NCI-H2029 treated with DMSO at 0.1 percent for 48 hours (cell line): ENCODE results near the gene CFAP53.

ENCODE experiments used
- DNase-seq: peaks from one replicate; lab custom pipeline; 2025; lab: John Stamatoyannopoulos, UW

Gene CFAP53

GRCh38 chr18:50287441-50288347 is 21.4 kb upstream of the CFAP53 start, which contains the start of gene CXXC1:
CXXC1 (minus strand) TSS chr18:50287692; CDS start chr18:50287589, 103 bp downstream.
- peak; percentile 94 for DNase-seq

GRCh38 chr18:50287028-50287440 is 20.7 kb upstream of the CFAP53 start:
- DNase-seq = no peak

DNA sequence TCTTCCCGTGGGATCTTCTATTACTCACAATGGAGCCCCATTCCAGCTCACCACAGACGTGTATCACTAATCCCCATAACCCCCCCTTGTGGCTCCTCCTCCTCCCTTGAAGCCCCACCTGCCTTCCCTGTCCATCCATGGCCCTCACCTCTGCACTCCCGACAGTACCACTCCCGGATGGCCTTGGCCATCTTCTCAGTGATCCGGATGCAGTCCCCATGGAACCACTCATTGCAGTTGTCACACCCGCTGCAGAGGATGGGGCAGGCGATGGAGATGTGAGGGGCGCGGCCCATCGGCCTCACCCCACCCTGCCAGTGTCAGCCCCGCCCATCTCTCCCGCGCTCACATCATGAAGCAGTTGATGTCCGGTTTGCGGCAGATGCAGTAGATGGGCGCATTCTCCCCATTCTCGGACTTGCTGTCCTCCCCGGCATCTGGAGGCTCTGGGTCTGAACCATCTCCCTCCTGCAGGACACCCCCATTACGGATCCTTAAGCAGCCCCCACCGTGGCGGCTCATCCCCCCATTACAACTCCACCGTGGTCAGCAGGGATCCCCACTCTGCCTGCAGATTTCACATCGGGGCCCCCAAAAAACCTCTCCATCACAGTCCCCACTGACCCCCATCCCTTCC is 20.2 kb upstream of the CFAP53 start:
- DNase-seq = no peak

DNA sequence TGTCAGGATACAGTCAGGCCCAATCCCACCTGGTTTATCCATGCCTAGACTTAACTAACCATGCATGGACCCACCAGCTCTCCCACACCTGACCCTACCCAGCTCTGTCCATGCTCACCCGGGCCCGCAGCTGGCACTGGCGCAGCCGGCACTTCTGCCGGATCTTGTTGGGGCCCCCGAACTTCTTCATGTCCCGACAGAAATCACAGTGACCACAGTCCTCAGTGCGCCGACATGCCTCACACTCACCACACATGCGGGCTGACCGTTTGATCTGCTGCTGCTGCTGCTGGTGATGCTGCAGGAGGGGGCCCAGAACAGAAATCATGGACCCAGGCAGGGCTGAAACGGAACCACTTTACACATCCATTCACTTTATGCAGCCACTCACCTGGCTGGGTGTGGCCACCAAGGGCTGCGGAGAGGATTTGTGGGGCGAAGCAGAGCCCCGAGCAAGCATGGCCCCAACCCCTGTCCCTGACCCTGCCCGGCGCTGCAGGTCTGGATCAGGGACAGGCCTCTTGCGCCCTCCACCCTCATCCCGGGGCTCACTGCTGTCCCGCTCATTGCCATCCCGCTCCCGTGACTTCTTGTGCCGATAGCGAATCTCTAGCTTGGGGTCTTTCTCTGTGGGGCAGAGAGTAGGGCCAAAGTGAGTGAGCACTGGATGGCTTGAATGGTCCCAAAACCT is 19.5 kb upstream of the CFAP53 start:
- no peak for DNase-seq

DNA sequence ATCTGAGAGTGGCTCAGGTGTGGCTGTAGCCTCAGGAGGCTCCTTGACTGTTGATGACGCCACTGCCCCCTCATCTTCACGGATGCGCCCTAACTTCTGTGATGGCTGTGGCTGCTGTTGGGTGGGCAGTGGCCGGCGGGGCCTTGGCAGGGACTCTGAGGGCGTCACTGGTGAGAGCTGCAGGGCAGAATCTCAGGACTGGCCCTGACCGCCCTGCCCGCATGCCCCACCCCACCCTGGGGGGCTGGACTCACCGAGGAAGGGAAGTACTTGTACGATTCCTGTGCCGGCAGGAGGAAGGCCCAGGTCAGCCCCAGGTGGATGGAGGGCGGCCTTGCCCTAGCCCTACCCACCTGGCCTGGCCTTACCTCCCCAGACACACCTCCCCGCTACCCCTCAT is 18.8 kb upstream of the CFAP53 start:
- no peak for DNase-seq

GRCh38 chr18:50284255-50284885 is 18.1 kb upstream of the CFAP53 start:
- no peak for DNase-seq

- DNase-seq = no peak
These were observed 17.3 kb upstream of the CFAP53 start for GRCh38 chr18:50283469-50284209.

GRCh38 chr18:50282521-50283335 is 16.4 kb upstream of the CFAP53 start:
- DNase-seq = no peak

GRCh38 chr18:50281972-50282520 is 15.8 kb upstream of the CFAP53 start:
- DNase-seq = no peak

DNA sequence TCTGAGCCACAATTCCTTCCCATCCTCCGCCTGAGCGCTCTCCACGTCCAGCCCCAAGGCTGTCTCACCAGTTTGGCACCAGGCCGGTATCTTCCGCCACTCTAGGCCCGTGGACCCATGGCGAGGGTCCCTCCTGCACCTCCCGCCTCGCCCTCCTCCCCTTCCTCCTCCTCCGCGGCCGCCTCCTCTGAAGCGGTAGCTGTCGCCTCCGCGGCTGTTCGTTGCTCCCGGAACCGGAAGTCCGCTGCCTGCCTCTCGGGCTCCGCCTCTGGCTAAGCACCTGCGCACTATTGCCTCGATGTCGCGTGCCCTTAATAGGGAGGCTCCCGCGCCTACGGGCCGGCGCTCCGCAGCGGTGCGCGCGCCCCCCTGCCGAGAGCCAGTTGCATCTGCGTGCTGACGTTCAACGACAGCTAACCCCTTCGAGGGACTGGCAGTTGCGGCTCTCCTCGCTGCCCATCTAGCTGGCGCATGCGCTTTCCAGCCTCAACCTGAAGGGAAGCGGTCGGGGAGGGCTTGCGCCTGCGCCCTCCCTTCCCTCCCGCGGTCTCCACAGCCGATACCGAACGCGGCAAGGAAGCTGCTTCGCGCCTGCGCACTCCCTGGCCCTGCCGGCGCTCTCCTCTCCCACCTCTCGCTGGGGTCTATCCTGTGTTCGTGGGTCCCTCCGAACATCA is 15.1 kb upstream of the CFAP53 start, which contains the start of gene MBD1:
TSS of gene MBD1 (minus strand) at position 229 of the 677 bp plus-strand sequence. CDS start 1,531 bp downstream, outside the sequence.
- DNase-seq = peak; percentile 93

DNA sequence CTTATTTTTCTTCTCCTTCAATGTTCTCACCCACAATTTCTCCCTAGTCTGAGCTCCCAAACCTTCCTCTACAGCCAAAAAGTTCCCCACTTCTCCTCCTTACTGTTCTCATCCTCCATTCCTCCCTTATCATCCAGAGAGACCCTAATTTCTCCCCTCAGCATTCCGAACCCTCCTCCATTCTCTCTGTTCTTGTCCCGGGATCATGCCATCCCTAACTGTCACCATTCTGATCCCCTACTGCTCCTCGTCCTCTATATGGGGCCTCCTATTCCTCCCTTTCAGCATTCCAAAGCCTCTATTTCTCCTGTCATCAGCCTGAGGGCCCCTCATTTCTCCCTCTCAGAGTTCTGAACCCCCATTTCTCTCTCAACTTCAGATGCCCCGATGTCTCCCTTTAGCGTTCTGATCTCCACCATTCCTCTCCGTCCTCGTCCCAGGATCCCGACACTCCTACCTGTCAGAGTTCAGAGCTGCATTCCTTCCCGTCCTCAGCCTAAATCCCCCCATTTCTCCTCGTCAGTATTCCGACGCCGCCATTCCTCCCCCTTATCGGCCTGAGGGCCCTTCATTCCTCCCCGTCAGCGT is 14.5 kb upstream of the CFAP53 start:
- DNase-seq = no peak

GRCh38 chr18:50279752-50280151 is 13.5 kb upstream of the CFAP53 start:
- DNase-seq = no peak

- DNase-seq = no peak
These were observed 11.6 kb upstream of the CFAP53 start for GRCh38 chr18:50277942-50278341.

DNA sequence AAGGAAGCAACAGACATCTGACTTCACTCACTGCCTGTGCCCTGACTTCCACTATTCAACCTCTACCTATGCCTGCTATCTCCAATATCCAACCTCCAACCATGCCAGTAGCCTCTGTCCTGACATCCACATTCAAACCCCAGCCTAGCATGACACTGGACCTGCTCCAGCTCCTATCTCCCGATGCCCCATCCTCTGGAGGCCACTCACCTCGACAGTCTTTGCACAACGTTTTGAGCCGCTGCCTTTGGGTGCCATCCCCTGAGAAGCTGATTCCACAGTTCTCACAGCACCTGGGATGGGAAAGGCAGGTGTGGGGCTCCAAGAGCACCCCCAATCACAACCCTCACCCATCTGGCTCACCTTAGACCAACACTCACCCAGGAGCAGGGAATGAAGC is 10.2 kb upstream of the CFAP53 start:
- DNase-seq = no peak

GRCh38 chr18:50275503-50276036 is 9.3 kb upstream of the CFAP53 start:
- no peak for DNase-seq

DNA sequence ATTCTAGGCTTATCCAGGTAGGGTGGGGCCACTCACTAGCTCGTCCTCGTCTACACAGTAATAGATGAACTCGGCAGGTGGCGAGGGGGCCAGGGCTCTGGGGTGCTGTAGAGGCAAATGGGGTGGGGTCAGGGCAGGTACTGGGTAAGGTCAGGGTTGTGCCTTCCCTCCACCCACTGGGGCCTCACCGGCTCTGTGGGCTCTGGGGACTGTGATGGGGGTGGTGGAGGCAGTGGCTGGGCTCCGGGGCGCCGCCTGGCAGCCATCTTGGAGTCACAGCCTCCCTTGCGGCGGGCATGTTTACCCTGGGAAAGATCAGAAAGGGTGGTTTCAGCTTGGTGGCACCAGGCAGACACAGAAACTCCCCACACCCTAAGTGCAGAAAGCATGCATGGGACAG is 8.6 kb upstream of the CFAP53 start:
- no peak for DNase-seq

GRCh38 chr18:50274044-50274442 is 7.7 kb upstream of the CFAP53 start:
- DNase-seq = no peak

- no peak for DNase-seq
These were observed 7.1 kb upstream of the CFAP53 start for GRCh38 chr18:50273203-50274043.
